ENCODE measurements around the gene RAB33A. TPM values are rescaled to one million over a fixed set of nuclear protein-coding genes. Genes with fewer than 3 reads are reported as not detected.

RAB33A gene
- total RNA-seq, 4 donors from 2014 or later, result 1.5 to 3.0 (median 1.8) TPM; not detected in 1

DNA sequence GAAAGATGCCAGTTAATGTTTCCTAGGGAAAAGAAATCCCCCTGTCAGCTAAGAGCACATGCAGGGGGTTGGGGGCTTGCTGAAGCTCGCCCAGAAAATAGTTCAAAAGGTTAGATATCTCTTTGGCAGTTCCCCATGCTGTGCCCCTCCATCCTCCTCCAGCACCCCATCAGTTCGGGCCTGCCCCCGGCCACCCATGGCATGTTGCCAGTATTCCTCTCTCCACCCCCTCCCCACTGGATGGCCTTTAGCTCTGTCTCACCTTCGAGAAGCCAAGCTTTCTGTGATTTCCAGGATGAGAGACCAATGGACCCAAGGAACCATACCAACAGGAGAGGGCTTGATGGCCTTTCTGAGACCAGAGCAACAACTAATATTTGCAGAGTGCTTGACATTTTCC is 5.2 kb downstream of the RAB33A start:
- no peak overlapping the region for H3K4me3 ChIP-seq

DNA sequence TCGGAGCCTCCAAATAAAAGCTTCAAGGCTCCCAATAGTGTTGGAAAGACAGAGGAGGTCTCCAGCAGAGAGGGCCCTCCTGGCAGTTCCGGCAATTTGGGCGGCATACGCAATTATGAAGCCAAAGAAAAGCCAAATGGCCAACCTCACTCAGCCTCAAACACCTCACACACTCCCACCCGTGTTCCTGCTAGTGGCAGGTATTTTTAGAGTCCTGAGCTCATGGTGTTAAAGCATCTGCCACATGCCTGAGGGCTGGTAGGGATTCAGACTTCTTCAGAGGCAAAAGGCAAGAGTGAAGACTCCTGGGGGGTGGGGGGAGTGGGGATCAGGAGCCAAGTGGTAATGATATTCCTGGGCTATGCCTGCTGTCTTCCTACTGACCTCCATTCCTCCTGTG is 7.4 kb downstream of the RAB33A start:
- Histone ChIP-seq H3K4me3 (no peak overlapping the region), H3K9me3 (no peaks in the 10 kb centered on the region), H3K27ac (no peak overlapping the region), H3K27me3 (no peaks in the 10 kb centered on the region), H3K36me3 (no peaks in the 10 kb centered on the region), H3K4me1 (no peaks in the 10 kb centered on the region)
- TF ChIP-seq, protein P1, sequence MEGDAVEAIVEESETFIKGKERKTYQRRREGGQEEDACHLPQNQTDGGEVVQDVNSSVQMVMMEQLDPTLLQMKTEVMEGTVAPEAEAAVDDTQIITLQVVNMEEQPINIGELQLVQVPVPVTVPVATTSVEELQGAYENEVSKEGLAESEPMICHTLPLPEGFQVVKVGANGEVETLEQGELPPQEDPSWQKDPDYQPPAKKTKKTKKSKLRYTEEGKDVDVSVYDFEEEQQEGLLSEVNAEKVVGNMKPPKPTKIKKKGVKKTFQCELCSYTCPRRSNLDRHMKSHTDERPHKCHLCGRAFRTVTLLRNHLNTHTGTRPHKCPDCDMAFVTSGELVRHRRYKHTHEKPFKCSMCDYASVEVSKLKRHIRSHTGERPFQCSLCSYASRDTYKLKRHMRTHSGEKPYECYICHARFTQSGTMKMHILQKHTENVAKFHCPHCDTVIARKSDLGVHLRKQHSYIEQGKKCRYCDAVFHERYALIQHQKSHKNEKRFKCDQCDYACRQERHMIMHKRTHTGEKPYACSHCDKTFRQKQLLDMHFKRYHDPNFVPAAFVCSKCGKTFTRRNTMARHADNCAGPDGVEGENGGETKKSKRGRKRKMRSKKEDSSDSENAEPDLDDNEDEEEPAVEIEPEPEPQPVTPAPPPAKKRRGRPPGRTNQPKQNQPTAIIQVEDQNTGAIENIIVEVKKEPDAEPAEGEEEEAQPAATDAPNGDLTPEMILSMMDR (IDR thresholded peaks at IDR 0.05), result no peak
- no peak for TF ChIP-seq POLR2A (IDR thresholded peaks at IDR 0.05)
- no peak for DNase-seq
- intact Hi-C loops (cut with DNase I; ENCODE audit: low total_unique reads), result no loop called here

More for the DNA sequence above, 5.2 kb downstream of the RAB33A start:
- intact Hi-C loops (cut with DNase I; ENCODE audit: low total_unique reads), result no loop called here
- no peak for TF ChIP-seq POLR2A (IDR thresholded peaks at IDR 0.05)
- TF ChIP-seq, protein P1 (IDR thresholded peaks at IDR 0.05), result no peak
- H3K27ac ChIP-seq, result no peak overlapping the region
- no peaks in the 10 kb centered on the region for H3K9me3 ChIP-seq
- H3K4me1 ChIP-seq, result no peaks in the 10 kb centered on the region
- H3K27me3 ChIP-seq, result no peaks in the 10 kb centered on the region
- no peaks in the 10 kb centered on the region for H3K36me3 ChIP-seq
- no peak for DNase-seq

DNA sequence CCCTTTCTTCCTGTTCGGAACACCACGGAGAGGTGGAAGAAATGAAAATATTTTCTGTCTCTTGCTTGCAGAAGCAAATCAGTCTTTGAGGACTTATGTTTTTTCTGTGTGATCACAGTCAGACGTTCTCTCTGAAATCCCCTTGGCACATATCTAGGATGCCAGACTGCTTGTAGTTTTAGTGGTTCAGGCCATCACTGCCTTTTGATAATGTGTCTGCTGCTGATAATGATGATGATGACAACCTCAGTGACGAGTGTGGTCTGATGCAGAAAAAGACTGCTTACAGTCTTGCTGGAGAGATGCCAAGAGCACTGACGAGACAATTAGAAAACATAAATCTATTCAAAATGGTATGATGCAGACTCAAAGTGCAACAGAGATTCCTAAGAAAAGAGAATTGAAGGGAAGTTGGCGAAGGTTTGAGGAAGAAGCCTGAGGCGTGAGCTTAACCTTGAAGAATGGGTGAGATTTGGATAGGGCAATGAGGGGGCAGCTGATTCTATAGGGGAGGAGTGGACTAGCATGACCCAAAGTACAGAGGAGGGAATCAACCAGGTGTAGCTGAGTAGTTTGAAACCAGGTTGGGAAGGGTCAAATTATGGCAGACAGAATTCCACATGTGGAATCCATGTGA is 7.9 kb downstream of the RAB33A start:
- Histone ChIP-seq H3K4me1 (no peaks in the 10 kb centered on the region), H3K27me3 (no peaks in the 10 kb centered on the region), H3K36me3 (no peaks in the 10 kb centered on the region), H3K4me3 (no peak overlapping the region), H3K9me3 (no peaks in the 10 kb centered on the region), H3K27ac (no peak overlapping the region)
- intact Hi-C loops (cut with DNase I; ENCODE audit: low total_unique reads), result no loop called here
- DNase-seq, result no peak
- TF ChIP-seq POLR2A (IDR thresholded peaks at IDR 0.05), result no peak
- TF ChIP-seq, protein P1 (IDR thresholded peaks at IDR 0.05), result no peak

DNA sequence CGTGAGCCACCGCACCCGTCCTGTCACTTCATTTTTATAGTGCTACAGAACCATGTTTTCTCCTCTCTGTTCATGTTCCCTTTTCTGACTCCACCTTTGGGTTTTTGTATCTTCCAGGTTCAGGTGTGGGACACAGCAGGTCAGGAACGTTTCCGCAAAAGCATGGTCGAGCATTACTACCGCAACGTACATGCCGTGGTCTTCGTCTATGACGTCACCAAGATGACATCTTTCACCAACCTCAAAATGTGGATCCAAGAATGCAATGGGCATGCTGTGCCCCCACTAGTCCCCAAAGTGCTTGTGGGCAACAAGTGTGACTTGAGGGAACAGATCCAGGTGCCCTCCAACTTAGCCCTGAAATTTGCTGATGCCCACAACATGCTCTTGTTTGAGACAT is 12.4 kb downstream of the RAB33A start:
- no peak overlapping the region for H3K4me3 ChIP-seq
- H3K27me3 ChIP-seq, result no peaks in the 10 kb centered on the region
- TF ChIP-seq POLR2A (IDR thresholded peaks at IDR 0.05), result no peak

DNA sequence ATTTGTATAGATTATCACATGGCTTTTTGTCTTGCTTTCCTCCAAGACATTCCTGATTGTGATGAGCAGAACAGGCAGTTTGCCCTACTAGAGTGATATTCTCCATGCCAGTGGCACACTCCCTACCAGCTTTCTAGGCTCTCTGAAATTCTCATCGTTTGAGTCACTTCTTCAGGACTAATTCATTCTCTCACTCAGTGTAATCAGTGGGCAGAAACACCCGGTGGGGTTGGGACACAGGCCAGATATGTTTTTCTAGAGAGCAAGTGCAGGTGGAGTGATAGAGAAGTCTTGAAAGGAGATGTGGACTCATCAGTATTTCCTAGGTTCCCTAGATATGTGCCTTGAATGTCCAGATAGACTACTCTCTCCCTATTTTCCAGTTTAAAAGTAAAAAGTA is 13.1 kb downstream of the RAB33A start:
- no peak overlapping the region for H3K4me3 ChIP-seq
- no peaks in the 10 kb centered on the region for H3K9me3 ChIP-seq
- no peaks in the 10 kb centered on the region for H3K36me3 ChIP-seq
- no peak for DNase-seq
- TF ChIP-seq, protein P1 (IDR thresholded peaks at IDR 0.05), result no peak
- no peak for TF ChIP-seq POLR2A (IDR thresholded peaks at IDR 0.05)
- H3K4me1 ChIP-seq, result no peaks in the 10 kb centered on the region
- no peak overlapping the region for H3K27ac ChIP-seq
- H3K27me3 ChIP-seq, result no peaks in the 10 kb centered on the region
- intact Hi-C loops (cut with DNase I; ENCODE audit: low total_unique reads), result no loop called here

More for the DNA sequence above, 12.4 kb downstream of the RAB33A start:
- Histone ChIP-seq H3K36me3 (no peaks in the 10 kb centered on the region), H3K4me1 (no peaks in the 10 kb centered on the region), H3K27ac (no peak overlapping the region), H3K9me3 (no peaks in the 10 kb centered on the region)
- DNase-seq, result no peak
- intact Hi-C loops (cut with DNase I; ENCODE audit: low total_unique reads), result no loop called here
